GM12872 (cell line): ENCODE results near the gene KIAA2012.

ENCODE experiments used
- TF ChIP-seq, protein P1 (sequence below): IDR thresholded peaks from 3 replicates; pipeline ENCODE4 v1.5.1; 2011; ENCODE audit warnings: low read depth, mild to moderate bottlenecking, low read length, moderate library complexity; ENCODE audit not compliant: insufficient read depth

KIAA2012 gene

DNA sequence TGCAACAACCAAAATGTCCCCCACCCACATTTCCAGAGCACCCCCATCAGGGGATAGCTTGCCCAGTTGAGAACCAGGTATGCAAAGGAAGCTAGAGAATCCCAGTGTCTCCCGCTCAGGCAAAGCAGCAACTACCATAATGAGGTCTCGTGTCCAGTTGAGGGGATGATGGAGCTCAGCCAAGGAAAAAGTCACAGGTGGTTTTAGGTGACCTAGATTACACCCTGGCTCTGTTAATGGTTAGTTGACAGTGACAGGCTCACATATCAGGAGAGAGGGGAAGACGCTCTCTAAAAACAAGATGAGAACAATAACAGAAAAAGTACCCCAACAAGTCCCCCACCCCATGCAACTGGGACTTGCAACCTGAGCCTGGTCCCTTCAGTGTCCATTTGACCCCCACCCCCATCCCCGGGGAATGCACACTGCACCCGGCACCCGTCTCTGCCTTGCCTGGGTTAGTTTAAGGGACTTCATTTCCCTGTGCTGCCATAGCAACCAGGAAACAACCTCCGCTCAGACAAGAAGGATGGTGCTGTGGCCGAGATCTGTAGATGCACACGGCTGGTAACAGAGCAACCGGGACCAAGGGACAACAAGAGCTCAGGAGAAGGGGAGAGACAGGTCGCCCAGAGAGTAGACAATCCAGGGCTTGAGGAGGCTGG, at the start of gene KIAA2012:
Gene KIAA2012 (plus strand): TSS at position 519 of the 665 bp plus-strand sequence. CDS start 373 bp downstream, outside the sequence.
- TF ChIP-seq, protein P1, sequence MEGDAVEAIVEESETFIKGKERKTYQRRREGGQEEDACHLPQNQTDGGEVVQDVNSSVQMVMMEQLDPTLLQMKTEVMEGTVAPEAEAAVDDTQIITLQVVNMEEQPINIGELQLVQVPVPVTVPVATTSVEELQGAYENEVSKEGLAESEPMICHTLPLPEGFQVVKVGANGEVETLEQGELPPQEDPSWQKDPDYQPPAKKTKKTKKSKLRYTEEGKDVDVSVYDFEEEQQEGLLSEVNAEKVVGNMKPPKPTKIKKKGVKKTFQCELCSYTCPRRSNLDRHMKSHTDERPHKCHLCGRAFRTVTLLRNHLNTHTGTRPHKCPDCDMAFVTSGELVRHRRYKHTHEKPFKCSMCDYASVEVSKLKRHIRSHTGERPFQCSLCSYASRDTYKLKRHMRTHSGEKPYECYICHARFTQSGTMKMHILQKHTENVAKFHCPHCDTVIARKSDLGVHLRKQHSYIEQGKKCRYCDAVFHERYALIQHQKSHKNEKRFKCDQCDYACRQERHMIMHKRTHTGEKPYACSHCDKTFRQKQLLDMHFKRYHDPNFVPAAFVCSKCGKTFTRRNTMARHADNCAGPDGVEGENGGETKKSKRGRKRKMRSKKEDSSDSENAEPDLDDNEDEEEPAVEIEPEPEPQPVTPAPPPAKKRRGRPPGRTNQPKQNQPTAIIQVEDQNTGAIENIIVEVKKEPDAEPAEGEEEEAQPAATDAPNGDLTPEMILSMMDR, result no peak

DNA sequence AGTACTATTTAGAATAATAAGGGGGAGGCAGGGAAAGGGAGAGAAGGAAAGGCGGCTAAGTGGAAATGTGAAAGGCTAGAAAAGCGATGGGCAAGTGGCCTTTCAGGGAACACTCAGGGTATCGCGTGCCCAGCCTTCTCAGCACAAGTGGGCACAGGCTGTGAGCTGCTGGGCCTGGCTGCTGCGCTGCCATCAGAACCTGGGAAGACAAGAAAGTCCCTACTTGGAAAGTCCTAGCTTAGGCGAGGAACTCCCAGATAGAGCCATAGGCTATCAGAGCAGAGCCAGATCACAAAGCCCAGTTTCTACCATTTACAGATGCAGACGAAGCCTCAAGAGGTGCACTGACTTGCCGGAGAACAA, 49.2 kb upstream of the KIAA2012 start:
- TF ChIP-seq, protein P1, result no peak

DNA sequence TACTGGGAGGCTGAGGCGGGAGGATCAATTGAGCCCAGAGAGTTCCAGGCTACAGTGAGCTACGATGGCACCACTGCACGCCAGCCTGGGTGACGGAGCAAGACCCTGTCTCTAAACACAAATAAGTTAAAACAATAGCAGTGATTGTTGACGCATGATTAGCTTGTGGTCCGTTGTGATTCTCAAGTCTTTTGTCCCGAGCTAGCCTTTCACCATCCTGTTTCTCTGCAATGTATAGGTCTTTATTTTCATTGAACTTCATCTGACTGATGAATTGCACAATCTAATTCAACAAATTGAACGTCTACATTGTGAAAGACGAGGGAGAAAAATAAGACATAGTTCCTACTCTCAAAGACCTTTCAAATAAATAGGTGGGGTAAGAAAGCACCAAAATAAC, 48.2 kb upstream of the KIAA2012 start:
- TF ChIP-seq, protein P1, result no peak

DNA sequence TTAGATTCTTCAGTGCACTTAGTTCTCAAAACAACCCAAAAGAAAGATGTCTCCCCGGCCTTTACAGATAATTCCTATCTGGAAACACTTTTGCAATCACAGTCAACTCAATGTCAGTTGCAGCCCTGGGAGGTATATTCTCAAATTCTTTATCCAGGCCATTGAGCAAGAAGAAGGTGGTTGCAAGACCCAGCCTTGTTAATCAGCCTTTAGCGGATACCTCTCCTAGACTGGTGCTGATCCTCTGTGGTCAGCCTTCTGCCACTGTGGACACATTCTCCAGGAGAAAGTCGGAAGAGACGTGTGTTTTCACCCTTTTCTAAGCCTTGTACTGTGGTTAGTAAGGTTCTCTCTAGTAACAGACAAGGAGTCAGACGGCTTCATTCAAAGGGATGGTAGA, 47.2 kb upstream of the KIAA2012 start:
- TF ChIP-seq, protein P1, result no peak

DNA sequence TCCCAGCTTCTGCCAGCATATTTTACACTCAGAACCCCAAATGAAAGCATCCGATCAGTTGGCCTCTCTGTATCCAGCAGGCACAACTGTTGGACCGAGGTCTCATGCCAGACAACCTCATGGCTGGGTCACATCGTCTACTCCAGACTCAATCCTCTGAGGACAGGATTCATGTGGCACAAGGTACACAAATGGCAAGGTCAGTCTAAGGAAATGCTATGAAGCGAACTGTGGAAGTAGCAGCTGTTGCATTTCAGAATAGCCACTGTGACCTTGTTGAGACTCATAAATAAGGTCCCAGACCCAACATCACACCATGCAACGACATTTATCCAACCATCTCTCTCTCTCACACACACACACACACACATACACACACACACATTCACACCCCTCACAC, 46.5 kb upstream of the KIAA2012 start:
- TF ChIP-seq, protein P1, result no peak

DNA sequence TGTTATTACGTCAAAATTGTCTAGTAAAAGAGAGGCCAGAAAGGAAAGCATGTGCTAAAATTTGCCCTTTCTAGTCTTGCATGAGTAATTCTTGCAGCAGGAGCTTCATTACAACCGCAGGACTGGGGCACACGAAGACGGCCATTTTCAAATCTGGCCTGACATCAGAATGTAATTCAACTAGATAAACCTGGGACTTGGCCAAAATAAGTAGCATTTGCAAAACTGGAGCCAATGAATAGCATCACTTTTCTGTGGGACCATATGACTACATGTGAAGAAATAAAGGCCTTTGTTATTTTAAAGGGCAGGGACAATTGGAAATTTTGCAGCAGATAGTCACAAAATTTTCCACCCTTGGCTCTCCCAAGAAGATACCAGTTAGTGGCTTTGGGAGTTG, 42.4 kb upstream of the KIAA2012 start:
- TF ChIP-seq, protein P1, result no peak

DNA sequence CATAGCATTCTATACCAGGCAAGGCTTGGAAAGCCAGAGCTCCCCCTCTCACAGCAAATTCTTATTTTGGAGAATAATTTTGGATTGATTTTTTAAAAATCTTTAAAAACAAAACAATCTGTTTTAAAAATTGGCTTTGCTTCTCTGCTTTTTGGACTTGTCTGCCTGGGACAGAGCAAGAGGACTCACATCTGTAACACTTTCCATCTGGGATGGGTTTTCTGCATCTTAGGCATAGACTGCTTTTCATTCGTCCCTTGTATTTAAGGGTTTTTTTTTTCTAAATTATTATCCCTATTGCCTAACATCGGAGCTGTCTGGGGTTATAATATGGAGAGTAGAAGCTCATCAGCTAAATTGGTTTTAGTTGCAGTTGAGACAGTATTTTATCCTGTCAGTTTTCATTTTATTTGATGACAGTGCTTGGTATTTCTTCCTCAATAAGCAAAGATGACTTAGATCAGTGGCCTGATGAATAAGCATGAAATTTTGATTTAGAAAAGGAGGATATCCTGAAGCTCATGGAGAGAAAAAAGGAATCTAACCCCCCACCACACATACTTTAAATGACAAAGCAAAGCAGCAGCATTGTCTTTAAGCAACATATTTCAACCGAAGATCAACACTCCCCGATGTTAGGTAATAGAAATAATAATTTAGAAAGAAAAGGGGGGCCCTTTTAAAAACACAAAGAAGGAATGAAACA, 41.7 kb upstream of the KIAA2012 start:
- TF ChIP-seq, protein P1, result no peak
